Fibroblast of skin of abdomen (primary cell): Measurements from ENCODE around the gene SRC.

Experiments used
- DNase-seq: peaks from one replicate; pipeline ENCODE4 v3.0.0-alpha.2; 2013

SRC gene

GRCh38 chr20:37397954-37398749 lies 52.2 kb downstream of the SRC start:
- DNase-seq: no peak

GRCh38 chr20:37398750-37399621 lies 53.0 kb downstream of the SRC start:
- DNase-seq: no peak

- no peak for DNase-seq
Measured at GRCh38 chr20:37401282-37401929, 55.5 kb downstream of the SRC start.

GRCh38 chr20:37401930-37402675 lies 56.2 kb downstream of the SRC start:
- no peak for DNase-seq

- DNase-seq: no peak
Measured at GRCh38 chr20:37403107-37404033, 57.4 kb downstream of the SRC start.

- DNase-seq: no peak
Measured at GRCh38 chr20:37404461-37404890, 58.5 kb downstream of the SRC start.

- DNase-seq: no peak
Measured at GRCh38 chr20:37405351-37405897, 59.5 kb downstream of the SRC start.

- DNase-seq: peak; percentile 38
Measured at GRCh38 chr20:37406010-37406998, 60.4 kb downstream of the SRC start.

- no peak for DNase-seq
Measured at GRCh38 chr20:37407019-37407566, 61.2 kb downstream of the SRC start.

- DNase-seq: no peak
Measured at GRCh38 chr20:37407573-37408002, 61.6 kb downstream of the SRC start.

- DNase-seq: peak; percentile 36
Measured at GRCh38 chr20:37408302-37409193, 62.6 kb downstream of the SRC start.

GRCh38 chr20:37411408-37412219 lies 65.7 kb downstream of the SRC start:
- peak; percentile 12 for DNase-seq

- no peak for DNase-seq
Measured at GRCh38 chr20:37413023-37413334, 67.0 kb downstream of the SRC start.

GRCh38 chr20:37413379-37413778 lies 67.4 kb downstream of the SRC start:
- no peak for DNase-seq

- DNase-seq: no peak
Measured at GRCh38 chr20:37414224-37415035, 68.5 kb downstream of the SRC start.
